ENCODE measurements around the gene TBC1D24. TPM values are rescaled to one million over a fixed set of nuclear protein-coding genes. Genes with fewer than 3 reads are reported as not detected.

TBC1D24 gene
- total and polyA plus RNA-seq, 9 of the 15 experiments (the other 6 are each of a cell fraction or from before 2014, with no cell fraction given), result 1.7 to 22.6 (median 7.2) TPM

GRCh38 chr16:2473999-2474876 lies 689 bp upstream of the TBC1D24 start (continued):
- TF ChIP-seq RAD21 (CRISPR knock-in tag; conservative IDR thresholded peaks at IDR 0.05 in 1 of 2, IDR thresholded peaks at IDR 0.05 in 1 of 2) (peak; percentile 31 to 58; a peak in 3 of 4 replicates), ZC3H8 (IDR thresholded peaks at IDR 0.05) (no peak), ZNF140 (CRISPR knock-in tag; IDR thresholded peaks at IDR 0.05) (no peak), IRF1 (CRISPR knock-in tag; IDR thresholded peaks at IDR 0.05; ENCODE audit: borderline replicate concordance) (no peak), FUS (optimal IDR thresholded peaks at IDR 0.05; ENCODE audit: low read depth, low read length) (no peak), RNF2 (IDR thresholded peaks at IDR 0.05) (no peak), KAT2B (IDR thresholded peaks at IDR 0.05; ENCODE audit: low read depth, low read length) (no peak), MEF2D (tag; conservative IDR thresholded peaks at IDR 0.05; ENCODE audit: low read depth) (no peak), THRAP3 (IDR thresholded peaks at IDR 0.05; ENCODE audit: borderline replicate concordance) (no peak), TFAM (CRISPR knock-in tag; conservative IDR thresholded peaks at IDR 0.05) (no peak), ZNF398 (CRISPR knock-in tag; IDR thresholded peaks at IDR 0.05) (no peak), SAP30 (IDR thresholded peaks at IDR 0.05; ENCODE audit: borderline replicate concordance, insufficient read depth, low read depth, low read length, poor library complexity, severe bottlenecking) (peak; percentile 87), CBX1 (IDR thresholded peaks at IDR 0.05; ENCODE audit: low read depth) (no peak), RCOR1 (IDR thresholded peaks at IDR 0.05; ENCODE audit: borderline replicate concordance in 1 of 2, low read depth in 2 of 2, low read length in 2 of 2) (no peak), TEAD1 (CRISPR knock-in tag; IDR thresholded peaks at IDR 0.05) (no peak; a peak in 2 of 4 replicates), RBBP5 (IDR thresholded peaks at IDR 0.05; ENCODE audit: borderline replicate concordance, insufficient read depth, low read length, poor library complexity, severe bottlenecking) (peak; percentile 75), IRF9 (tag; IDR thresholded peaks at IDR 0.05) (no peak), CREBBP (IDR thresholded peaks at IDR 0.05; ENCODE audit: low read depth, low read length) (no peak), ZFP30 (CRISPR knock-in tag; IDR thresholded peaks at IDR 0.05; ENCODE audit: borderline replicate concordance) (no peak), SRSF3 (IDR thresholded peaks at IDR 0.05; ENCODE audit: insufficient read depth, low read length) (no peak), RBM14 (IDR thresholded peaks at IDR 0.05; ENCODE audit: borderline replicate concordance, insufficient read depth, low read depth, low read length) (no peak)
